SK-N-DZ (cell line): ENCODE results near the gene ZDHHC4.

Experiments used
- DNase-seq: peaks from one replicate; pipeline ENCODE4 v3.0.0-alpha.2; 2015; ENCODE audit warnings: low spot score

ZDHHC4 gene

DNA sequence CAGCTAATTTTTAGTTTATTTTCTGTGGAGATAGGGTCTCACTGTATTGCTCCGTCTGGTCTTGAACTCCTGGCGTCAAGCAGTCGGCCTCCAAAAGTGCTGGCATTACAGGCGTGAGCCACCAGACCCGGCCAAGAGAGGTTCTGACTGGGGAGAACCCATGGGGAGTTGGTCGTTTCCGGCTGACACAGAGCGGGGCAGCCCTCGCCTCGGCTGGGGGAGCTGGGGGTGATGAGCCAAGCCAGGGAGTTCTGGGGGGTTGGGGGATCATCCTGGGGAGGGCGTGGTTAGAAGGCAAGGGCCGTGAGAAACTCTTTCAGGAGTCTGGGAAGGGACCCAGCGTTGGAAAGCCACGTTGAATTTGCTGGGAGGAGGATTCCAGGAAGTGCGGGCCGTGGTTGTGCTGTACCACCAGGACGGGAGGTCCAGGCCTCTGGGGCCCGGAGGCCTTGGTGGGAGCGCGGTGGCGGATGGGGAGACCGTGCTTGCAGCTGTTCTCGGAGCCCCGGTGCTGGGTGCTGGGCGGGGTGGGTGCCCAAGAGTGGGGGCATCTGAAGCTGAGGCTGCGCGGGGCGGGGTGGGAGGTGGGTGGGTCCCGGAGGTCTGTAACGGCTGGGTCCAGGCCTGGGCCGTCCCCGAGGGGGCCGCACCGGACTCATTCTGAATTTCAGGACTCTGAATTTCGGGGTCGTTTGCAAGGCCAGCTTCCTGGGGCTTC, 29.8 kb downstream of the ZDHHC4 start:
- no peak for DNase-seq

DNA sequence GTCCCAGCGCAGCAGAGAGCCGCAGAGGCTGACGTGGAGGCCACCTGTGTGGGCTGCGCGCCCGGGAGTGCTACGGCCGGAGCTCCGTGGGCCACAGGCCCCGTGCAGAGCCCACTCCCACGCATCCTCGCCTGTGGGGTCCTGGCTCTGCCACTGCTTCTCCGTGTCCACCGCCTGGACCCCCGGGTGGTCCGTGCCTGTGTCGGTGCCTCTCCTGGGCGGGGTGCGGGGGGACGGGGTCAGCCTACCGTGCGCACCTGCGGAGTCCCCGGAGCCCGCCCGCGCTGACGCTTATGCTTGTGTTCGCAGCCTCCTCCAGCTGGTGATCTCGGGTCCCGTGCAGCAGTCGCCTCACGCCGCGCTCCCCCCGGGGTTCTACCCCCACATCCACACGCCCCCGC, 30.4 kb downstream of the ZDHHC4 start:
- DNase-seq: no peak

DNA sequence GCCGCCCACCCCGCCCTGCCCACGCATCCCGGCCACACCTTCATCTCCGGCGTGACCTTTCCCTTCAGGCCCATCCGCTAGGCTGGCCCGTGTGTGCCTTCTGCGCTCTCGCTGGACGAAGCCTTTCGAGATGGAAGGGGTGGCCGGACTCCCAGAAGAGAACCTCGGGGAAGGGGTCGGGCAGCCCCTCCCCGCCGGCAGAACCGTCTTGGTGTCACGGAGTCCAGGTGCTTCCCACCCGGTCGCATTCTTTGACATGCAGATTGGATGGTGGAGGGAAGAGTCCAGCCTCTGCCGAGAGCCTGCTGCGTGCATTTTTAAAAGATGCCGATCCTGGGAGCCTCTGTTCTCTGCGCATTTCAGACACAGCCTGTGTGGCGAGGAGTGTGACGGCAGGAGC, 30.8 kb downstream of the ZDHHC4 start:
- DNase-seq: no peak

DNA sequence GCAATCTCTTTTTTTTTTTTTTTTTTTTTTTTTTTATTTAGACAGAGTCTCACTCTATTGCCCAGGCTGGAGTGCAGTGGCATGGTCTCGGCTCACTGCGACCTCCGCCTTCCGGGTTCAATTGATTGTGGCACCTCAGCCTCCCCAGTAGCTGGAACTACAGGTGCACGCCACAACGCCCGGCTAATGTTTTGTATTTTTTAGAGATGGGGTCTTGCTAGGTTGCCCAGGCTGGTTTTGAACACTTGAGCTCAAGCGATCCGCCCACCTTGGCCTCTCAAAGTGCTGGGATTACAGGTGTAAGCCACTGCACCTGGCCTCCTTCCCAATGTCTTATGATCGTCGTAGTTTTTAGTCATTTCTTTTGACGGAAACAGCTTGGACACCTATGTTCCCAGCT, 31.5 kb downstream of the ZDHHC4 start:
- DNase-seq: no peak

DNA sequence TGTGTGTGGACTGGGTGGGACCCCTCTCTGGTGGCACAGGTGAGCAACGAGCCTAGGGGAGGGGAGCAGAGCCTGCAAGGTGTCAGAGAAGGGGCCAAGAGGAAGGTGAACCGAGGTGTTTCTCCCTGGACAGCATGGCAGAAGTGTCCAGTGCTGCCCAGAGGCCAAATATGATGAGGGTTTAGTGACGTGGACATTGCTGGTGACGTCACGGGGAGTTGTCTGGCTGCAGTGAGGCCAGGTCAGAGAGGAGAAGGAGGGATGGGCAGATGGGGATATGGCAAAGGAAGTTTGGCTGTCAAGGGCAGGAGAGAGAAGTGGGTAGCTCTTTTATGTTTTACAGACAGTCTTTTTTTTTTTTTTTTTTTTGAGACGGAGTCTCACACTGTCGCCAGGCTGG, 35.6 kb downstream of the ZDHHC4 start:
- DNase-seq: no peak

DNA sequence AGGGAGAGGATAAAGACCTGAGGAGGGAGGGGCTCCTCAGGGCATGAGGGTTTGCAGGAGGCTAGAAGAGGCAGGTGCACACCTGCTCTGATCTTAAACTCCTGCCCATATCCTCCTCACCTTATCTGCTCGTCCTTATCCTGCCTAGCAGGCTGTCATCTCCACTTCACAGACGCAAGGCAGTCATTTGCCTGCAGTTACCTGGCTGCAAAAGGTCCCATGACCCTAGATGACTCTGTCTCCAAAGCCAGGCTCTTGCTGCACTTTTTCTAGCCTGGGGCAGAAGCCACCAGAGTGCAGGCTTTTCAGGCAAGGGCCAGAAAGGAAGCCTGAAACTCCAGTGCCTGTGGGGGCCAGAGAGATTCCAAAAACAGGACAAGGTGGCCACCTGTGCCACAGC, 36.5 kb downstream of the ZDHHC4 start:
- no peak for DNase-seq

DNA sequence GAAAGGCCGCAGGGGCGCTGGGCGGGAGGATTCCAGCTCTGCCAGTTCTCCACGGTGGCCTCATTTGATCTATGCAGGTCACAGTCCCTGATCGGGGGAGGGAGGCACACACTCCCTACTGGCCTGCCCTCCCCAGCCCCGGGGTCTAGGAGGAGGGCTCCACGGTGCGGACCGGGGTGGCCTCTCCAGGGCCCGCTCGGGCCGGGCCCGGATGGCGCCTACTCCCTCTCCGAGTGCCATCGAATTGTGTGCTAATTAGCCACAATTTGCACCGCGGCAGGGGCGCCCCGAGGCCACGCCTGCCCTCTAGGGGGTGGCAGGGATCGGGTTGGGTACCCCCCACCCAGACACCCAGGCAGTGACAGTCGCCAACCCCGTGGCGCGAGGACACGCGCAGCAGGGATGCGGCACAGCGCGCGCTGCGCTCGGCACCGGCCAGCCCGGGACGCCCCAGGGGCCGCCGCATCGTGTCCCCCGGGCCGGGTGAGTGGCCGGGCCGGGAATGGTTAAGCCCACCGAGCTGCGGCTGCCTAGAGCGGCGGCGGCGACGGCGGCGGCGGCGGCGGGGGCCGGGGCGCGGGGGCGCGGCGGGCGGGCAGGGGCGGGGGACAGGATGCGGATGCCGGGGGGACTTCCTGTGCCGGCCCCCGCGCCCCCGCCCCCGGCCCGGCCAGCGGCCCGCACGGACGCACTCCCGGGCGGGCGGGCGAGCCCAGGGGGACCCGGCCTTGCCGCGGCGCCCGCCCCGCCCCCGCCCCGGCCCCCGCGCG, 37.9 kb downstream of the ZDHHC4 start, which contains the start of gene ZNF853:
TSS of gene ZNF853 (plus strand) at position 658 of the 770 bp plus-strand sequence. CDS start 565 bp downstream, outside the sequence.
- DNase-seq: no peak

DNA sequence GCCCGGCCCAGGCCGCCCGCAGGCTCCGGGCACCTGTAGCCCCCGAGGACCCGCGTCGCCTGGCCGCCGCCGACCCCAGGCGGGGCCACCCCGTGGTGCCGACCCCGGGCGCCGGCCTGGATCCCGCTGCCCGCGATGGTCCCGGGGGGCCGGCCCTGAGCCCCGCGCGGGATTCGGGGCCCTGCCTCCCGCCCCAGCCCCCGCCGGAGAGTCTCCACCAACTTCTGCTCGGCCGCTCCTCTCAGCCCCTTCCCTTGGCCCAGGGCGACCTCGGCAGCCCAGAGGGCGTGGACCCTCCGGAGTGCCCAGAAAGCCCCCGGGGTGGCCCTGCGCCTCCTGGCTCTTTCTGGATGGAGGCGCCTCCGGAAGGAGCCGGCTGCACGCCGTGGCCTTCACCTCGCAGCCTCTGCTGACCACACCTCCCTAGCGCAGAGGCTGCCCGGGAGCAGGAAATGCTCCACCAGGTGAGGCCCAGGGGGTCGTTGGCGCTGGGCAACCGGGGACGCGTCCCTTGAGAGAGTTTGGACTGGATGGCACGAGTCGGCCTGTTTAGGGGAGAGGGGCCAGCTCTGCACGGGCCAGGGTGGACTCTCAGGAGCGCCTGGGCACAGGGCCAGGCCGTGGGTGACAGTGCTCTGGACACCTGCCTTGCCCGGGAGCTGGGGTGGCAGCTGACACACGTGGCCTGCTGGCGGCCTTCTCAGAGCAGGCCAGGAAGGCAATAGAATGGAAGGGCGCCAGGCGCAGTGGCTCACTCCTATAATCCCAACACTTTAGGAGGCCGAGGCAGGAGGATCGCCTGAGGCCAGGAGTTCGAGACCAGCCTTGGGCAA, 38.7 kb downstream of the ZDHHC4 start:
- no peak for DNase-seq

DNA sequence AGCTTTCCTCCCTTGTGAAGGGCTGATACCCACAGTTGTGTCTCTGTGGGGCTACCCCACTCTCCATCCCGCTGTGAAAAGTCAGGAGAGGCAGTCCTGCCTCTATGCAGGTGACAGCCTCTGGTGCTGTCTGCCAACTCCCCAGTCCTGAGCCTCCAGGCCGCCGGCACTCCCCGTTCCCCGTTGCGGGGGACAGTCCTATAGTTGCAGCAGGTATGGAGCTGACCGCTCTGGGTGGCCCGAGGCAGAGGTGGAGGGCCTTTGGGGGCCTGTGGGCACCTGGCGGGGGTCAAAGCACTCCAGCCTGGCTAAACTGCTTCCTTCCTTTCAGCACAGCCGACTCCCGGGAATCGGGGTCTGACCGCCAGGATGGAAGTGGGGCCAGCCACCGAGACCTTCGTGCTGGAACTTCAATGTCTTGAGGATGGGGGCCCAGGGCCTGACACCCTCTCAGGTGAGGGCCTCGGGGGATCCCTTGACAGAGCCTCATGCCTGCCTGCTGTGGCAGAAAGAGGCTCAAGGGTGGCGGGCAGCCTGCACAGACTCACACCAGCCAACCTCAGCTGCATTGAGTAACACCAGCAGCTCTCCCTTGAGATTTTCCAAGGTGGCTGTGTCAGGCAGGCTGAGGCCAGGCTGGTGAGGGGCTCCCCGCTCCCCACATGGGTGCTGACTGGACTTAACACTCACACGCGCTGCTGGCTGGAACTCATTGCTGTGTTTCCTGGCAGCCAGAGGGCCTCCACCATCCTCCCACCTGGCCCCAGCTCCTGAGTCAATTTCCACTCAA, 39.8 kb downstream of the ZDHHC4 start:
- no peak for DNase-seq

DNA sequence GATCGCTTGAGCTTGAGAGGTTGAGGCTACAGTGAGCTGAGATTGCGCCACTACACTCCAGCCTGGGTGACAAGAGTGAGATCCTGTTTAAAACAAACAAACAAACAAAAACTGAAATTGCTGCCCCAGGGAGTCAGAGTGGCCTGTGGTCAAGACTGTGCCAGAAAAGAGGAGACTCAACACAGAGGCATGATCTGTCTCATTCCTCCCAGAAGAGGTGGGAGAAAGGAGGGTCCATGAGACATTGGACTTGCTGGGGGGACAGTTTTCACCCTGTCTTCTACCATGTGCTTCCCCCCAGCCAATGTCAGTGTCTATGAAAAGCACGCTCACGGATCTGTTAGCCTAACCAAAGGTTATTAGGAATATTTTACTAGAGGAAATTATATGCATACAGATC, 41.4 kb downstream of the ZDHHC4 start:
- DNase-seq: no peak

DNA sequence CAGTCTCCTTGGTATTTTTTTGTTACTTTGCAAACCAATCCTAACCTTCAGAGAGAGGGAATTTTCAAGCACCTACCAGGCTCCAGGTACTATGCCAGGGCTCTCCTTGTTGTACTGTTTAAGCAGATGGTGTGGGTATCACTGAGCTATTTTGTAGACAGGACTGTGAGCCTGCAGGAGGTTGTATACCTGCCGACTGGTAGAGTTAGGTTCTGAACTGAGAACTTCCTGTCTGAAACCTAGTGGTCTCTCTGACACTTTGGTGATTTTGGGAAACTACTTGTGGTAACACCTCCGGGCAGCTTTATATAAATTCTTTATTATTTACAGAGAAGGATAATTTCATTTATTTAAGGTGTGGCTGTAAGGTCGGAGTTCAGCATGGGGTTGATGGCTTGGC, 42.7 kb downstream of the ZDHHC4 start:
- no peak for DNase-seq

DNA sequence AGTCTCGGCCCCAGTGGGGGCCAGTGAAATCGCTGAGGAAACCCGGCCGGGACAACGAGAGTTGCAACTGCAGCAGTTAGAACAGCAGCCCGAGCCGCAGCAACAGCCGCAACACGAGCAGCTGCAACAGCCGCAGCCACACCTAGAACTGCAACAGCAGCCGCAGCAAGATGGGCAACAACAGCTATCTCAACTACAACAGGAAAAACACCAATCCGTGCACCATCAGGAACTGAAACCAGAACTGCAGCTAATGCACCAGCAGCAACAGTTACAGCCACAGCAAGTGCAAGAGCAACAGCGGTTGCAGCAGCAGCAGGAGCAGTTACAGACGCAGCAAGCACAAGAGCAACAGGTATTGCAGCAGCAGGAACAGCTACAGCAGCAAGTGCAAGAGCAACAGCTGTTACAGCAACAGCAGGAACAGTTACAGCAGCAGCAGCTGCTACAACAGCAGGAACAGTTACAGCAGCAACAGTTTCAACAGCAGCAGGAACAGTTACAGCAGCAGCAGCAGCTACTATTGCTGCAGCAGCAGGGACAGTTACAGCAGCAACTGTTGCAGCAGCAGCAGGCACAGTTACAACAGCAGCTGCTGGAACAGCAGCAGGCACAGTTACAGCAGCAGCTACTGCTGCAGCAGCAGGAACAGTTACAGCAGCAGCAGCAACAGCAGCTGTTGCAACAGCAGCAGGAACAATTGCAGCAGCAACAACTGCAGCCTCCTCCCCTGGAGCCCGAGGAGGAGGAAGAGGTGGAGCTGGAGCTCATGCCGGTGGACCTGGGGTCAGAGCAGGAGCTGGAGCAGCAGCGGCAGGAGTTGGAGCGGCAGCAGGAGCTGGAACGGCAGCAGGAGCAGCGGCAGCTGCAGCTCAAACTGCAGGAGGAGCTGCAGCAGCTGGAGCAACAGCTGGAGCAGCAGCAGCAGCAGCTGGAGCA, 44.2 kb downstream of the ZDHHC4 start:
- DNase-seq: no peak

DNA sequence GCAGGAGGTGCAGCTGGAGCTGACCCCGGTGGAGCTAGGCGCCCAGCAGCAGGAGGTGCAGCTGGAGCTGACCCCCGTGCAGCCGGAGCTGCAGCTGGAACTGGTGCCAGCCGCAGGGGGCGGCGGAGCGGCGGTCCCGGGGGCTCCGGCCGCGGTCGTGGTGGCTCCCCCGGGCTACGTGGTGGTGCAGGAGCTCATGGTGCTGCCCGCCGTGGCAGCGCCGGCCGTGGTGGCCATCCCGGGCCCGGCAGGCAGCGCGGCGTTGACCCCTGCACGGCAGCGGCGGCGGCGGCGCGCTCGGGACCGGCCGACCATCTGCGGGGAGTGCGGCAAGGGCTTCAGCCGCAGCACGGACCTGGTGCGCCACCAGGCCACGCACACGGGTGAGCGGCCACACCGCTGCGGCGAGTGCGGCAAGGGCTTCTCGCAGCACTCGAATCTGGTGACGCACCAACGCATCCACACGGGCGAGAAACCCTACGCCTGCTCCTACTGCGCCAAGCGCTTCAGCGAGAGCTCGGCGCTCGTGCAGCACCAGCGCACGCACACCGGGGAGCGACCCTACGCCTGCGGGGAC, 45.0 kb downstream of the ZDHHC4 start:
- DNase-seq: no peak

DNA sequence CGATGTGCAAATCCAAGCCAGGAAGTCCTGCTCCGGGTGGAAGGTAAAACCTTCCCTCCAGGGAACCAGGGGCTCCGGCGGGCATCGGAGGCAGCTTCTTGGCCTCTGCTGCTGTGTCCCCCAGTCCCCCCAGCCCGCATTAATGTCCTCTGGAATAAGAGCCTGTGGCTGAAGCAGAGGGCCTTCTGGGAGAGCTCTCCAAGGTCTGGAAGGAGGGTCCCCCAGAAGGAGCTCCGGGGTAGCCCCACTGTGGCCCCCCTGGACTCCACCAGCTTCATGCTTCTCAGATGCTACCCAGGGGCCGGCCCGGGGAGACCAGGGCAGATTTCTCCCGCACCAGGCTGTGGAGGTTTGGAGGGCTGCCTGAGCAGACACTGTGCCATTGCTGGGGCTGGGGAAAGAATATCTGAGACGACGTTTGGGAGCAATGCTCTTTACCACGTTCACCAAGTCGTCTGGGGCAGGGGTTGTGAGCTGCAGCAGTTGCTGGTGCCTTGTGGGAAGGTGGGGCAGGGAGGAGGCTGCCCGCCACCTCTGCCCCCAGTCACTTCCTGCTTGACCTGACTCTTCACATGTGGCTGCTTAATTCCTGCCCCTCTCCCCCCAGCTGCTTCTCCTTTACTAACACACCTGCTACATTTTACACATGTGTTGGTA, 46.5 kb downstream of the ZDHHC4 start:
- no peak for DNase-seq

DNA sequence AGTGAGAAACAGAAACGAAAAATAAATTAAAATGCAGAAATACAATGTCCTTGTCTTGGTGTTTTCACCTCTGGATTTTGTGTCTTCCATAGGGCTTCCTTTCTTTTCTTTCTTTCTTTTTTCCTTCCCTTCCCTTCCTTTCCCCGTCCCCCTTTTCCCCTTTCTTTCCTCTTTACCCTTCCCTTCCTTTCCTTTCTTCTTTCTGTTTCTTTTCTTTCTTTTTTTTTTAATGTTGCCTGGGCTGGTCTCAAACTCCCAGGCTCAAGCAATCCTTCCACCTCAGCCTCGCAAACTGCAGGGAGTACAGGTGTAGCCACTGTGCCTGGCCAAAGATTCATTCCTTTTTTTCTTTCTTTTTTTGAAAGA, 47.0 kb downstream of the ZDHHC4 start:
- no peak for DNase-seq

DNA sequence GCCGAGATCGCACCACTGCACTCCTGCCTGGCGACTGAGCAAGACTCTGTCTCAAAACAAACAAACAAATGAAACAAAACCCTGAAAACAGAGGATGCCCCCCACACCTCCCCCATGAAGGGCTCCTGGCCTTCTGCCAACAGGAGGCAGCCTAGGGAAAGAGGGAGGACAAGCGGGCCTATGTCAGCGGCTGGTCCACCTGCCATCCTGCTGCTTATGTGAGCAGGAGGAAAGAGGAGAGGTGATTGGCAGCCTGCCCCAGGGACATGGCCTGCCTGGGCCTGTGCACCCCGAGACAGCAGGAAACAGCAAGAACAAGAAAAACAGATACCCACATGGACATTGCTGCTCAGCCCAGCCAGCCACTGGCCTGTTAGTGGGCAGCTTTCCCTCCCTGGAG, 50.8 kb downstream of the ZDHHC4 start:
- no peak for DNase-seq

DNA sequence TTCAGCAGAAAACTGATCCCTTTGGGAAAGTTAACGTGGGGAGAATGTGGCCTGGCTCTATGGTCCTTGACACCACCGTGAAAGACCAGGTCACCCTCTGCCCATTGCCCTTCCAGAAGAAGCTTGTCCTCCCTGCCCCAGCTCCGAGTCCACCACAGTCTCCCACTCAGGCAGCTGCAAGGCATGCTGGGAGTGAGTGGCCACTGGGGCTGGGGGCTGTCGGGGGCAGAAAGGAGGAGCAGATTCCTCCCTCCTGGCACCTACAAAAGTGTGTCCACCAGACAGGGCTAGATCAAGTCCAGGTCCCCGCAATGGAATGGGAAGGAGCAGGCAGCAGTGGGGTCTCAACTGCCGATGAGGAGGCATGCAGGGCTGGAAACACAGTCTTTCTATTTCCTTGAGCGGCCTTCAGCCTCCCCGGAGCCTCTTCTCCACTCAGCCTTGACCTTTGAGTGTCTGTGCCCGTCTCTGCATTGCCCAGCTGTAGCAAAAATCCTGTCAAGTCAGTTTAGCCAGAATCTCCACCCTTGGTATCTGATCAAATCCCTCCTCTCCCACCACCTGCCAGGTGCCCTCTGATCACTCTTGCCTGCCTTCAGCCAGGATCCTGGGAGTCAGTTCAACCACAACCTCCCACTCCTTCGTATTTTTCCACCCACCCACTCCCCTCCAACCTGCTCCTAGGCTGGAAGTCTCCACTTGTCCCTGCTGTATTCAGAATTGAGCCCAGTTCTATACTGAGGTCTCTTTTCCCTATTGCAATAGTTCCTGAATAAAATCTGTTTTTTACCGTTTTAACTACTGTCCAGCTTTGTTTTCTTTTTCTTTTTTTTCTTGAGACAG, 53.0 kb downstream of the ZDHHC4 start:
- no peak for DNase-seq

DNA sequence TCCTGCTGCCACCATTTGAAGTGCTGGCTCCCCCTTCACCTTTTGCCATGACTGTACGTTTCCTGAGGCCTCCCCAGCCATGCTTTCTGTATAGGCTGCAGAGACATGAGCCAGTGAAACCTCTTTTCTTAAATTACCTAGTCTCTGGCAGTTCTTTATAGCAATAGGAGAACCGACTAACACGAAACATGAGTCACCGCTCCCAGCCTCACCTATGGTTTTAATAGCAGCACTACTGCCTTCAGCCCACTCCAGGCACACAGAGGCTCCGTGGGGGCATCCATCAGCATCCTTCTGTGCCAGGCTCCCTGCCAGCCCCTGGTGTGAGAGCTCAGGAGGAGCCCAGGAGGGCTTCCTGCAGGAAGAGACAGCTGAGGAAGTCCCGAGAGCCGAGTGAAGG, 54.4 kb downstream of the ZDHHC4 start:
- DNase-seq: no peak

DNA sequence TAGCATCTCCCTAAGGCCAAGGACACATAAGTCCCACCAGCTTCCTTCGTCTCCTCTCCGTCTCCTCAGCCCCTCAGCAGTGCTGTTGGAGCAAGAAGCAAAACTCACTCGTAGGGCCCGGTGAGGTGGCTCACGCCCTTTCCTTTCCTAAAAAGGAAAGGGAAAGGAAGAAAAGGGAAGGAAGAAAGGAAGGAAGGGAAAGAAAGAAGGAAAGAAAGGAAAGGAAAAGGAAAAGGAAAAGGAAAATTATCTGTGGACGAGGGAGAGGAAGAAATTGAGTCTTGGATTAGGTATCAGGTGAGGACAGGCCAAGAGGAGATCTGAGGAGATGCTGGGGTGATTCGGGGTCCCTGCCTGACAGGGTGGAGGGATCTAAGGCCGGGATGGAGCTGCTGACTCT, 56.8 kb downstream of the ZDHHC4 start:
- DNase-seq: no peak
